Activated CD8-positive, alpha-beta memory T cell treated with anti-CD3 and anti-CD28 coated beads for 48 hours (primary cell): ENCODE results near the gene PNCK.

ENCODE experiments used
- DNase-seq, 3 experiments: peaks; one replicate each; pipeline ENCODE4 v3.0.0-alpha.2; 2020; ENCODE audit warnings: low read depth in 2 of 3, low spot score in 2 of 3

PNCK gene

DNA sequence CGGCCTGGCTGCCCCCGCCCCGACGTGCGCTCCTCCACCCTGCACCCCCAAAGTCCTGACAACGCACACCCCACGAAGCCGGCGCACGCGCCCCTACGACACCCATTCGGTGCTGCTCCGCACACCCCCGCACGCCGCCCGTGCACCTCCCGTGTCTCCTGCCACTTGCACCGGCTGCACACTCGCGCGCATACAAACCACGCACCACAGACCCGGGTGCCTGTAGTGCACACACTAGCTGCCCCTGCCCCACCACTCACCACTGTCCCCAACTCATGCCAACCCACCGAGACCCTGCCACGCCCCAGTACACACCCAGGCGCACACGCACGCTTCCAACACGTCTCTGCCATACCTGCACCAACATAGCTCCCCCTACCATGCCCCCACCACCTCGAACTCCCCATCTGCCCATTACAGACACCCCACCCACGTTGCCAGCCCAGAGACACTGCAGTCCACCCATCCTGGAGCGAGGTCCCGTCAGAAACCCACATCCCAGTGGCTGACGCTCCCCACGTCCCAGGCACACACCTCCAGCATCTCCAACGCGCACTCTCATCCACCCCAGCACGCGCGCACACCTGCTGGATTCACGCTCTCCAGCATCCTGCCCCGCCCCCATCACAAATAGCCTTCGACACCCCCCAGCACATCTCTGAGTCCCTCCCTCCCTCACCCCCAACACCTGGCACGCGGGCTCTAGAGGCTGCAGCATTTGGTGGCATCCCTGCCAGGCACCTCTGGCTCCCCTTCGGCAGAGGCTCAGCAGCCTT, 30.8 kb downstream of the PNCK start:
- no peak for DNase-seq

DNA sequence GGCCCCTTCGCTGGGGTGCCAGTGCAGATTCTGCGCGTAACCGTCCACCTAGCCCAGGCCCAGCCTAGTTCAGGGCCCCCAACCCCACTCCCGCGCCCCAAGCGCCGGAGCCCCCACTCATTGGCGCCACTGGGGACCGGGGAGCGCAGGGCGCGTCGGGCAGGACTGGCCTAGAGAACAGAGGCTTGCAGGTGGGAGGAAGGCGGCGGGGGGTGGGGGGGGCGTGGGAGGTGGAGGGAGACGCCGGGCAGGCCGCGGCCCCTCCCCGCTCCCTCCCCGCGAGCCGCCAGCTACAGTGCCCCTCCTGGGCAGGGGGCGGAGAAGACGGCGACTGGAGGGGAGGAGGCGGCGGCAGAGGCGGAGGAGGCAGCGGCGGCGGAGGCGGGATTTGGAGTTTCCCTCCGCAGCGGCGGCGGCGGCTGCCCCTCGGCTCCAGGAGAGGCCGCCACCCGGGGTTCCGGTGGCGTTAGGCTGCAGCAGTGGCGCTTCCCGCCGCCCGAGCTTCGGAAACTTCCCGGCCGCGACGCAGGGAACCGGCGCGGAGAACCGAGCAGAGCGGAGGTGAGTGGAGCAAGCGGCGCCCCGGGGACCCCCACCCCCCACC, 31.5 kb downstream of the PNCK start:
- DNase-seq: no peak

DNA sequence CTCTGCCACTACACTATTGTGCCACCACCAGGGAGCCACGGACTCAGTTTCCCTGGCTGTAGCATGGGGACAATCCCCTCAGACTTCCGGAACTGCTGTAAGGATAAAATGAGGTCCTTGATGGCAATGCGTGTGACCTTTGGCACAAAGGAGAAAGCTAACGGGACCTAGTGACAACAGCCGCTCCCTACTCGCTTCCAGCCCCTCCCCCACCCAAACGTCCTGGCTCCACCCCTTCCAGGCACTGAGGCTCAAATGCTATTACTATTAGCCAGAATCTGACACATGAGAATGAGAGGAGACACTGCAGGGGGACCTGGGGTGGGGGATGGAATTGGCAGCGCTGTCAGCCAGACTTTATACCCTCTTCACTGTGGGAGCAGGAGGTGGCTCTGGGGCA, 32.0 kb downstream of the PNCK start:
- DNase-seq: no peak

DNA sequence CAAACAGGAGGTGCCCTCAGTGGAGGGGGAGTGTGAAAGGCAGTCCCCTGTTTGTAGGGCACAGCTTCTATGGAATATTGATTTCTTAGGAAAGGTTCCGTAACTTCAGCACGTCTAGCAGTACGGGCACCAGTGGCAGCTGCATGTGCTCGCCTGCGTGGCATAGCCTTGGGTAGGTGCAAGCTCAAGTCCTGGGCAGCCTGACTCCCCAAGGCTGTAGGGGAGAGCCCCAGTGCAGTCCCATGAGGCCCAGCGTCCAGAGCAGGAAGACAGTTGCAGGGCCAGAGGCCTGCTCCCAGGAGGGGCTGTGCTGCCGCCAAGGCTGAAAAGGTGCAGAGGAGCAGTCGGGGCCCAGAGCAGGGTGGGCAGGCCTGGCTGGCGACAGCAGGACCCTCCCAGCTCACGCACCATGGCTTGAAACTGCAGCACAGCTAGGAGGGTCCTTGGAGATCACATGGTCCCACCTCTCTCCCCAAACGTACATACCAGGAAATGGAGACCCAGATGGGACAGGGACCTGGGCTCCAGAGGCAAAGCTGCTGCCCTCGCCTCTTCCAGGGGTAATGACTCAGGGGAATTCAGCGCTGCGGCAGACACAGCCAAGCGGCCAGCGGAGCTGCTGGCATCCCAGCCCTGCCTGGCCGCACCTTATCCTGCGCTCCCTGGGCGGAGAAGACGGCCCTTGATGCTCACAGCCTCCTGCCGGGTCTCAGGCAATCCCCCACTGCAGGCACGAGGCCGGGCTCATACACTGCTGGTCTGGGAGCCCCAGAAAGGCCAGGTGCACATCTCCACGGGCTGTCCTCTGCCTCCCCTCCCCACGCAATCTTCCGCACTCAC, 32.7 kb downstream of the PNCK start:
- DNase-seq: no peak

DNA sequence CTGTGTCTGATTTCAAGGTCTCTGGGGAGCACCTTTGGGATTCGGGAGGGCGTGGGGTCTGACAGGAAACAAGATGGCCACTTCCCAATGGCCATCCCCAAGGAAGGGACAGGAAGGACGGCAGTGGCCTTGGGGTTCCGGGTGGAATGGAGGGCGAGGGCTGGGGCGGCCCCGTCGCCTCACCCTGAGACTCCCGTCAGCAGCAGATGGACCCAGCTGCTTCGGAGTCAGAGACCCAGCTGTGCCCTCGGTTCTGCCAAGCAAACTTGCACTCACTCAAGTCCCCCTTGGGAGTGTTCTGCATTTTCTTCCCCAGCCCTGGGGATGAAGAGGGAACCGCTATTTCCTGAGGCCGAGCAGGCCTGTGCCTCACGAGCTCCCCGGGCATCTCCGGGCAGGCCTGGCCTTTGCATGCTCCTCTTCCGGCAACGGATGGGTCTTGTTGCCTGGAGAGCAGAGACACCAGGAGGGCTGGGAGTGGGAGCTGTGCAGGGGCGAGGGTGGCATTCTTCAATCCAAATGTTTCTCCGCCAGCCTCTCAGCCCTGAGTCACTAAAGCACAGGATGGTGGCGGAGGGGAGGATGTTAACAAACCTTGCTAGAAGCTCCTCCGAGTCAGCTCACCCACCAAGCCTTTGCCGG, 33.4 kb downstream of the PNCK start:
- DNase-seq: no peak

DNA sequence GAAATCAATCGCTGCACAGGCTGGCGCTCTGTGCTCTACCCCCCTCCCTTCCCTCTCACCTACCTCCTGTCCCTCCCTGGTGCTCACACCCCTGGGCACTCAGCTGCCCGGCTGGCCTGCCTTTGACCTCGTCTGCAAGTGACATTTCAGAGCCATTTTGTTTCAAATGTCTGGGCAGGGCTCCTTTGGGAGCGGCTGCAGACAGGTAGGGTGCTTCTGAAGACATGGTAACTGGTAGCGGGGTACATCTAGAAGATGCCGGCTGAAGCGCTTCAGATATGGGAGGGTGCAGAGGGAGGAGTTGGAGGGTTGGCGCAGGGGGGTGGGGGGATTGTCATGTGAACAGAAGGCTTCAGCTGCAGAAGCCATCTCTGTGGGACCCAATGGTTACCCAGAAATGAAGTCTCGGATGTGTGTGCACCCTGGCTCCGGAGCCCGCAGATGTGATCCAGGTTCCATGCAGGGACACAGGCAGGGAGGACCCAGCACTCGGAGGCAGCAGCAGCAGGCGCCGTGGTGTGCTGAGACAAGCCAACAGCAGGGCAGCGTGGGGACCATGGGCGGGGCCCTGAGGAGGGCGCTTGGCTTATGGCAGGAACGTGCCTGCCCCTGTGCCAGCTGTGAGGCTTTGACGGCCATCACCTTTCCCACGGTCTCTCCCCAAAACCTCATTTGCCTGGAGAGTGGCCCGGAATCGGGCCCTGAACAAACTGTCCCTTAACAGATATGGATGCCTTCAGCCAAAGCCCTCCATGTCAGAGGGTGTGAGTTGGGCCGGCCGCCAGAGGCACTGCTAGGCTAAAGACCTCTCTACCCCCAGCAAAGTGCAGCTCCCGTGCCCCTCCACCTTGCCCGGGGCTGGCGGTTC, 34.2 kb downstream of the PNCK start:
- no peak for DNase-seq

DNA sequence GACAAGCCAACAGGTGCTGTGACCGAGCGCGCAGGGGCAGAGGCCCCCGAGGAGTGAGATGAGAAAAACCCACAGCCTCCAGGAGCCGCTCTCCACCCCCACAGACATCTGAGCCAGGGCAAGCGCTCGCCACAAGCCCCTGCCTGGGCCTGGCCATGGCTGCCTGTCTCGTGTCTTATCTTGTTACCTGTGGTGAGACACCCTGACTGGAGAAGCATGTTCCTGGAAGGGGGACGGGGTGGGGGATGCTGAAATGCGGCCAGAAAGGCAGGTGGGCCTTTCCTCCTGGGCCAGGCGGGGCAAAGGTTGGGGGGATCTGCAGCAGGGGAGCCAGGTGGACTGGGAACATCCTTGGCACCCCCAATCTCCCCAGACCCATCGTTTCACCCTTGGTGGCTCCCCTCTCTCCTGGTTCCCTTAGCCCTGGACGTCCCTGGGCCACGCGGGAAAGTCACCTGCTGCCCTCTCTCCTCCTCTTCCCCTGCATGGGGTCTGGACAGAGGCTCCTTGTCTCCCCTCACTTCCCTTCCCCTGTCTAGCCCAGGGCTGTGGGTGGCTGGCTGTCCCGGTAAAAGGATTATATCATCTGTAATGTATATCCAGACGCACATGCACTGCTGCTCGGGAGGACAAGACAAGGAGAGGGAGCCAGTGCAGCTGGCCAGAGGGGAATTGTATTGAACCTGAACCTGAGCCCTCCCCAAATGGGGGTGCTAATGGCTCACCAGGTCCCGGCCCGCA, 35.0 kb downstream of the PNCK start:
- DNase-seq: no peak

DNA sequence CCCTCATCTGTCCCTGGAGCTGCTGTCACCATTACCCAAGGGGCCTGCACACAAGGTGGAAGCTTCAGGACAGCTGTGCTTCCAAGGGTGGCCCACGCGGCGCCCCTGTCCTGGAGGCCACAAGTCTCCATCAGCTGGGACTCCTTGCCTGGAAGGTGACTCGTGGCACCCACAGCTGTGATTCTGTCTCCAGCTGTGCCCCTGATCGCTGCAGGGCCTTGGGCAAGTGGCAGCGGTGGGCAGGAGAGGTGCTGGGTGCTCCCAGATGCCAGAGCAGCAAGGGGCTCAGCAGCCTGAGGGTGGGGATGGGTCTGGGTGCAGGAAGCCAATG, 35.6 kb downstream of the PNCK start:
- DNase-seq: no peak

DNA sequence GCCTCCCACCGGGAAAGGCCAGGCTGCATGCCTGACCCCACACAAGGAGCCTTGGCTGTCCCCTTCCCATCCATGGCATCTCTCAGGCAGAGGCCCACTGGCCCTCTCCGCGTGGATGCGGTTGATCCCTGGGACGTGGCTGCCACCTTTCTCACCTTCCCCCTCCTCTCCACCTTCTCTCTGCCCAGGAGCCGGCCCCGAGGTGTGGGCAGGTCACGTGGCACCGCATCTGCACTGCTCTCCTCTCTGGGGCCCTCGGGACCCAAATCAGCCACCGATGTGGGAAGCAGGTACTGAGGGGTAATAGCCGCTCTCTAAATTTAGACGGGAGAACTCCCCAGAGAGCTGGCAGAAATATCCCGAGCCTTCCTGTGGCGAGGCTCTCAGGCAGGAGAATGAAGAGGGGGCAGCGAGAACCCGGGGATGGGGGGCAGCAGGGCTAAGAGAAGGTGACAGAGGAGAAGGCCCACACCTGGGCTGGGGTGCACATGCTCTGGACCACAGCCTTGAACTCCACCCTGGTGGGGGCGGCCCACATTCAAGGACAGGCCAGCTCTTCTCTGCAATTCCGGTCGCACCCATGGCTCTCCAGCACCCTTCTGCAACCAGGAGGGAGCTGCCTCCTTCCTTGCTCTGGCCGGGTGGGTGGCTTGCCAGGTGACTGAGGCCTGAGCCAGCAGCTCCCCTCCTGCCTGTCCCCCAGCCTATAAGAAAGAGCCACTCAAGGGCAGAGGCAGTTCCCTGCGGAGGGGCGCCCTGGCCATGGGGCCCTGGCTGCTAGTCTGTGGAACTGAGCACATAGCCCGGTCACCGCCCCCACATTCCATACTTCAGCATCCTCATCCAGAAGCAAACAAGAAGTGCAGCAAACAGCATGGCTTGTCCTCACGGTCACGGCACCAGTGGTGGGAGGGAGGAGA, 36.2 kb downstream of the PNCK start:
- DNase-seq: no peak

DNA sequence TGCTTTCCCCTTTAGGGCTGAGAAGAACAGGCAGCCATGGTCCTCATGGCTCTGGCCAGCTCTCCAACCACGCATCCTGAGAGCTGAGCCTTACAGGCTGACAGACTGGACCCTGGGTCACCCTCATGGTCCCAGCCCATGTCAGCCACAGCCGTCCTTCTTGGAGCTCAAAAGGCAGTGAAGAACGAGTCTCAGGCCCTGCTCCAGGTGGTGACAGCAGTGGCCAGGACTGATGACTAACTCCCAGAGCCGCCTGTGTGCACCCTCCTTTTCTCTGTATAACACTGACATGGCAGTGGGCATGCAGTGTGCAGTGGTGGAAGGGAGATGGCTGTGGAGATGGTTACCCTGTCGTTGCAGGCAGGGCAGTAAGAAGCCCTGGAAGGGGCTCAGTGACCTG, 36.9 kb downstream of the PNCK start:
- no peak for DNase-seq

DNA sequence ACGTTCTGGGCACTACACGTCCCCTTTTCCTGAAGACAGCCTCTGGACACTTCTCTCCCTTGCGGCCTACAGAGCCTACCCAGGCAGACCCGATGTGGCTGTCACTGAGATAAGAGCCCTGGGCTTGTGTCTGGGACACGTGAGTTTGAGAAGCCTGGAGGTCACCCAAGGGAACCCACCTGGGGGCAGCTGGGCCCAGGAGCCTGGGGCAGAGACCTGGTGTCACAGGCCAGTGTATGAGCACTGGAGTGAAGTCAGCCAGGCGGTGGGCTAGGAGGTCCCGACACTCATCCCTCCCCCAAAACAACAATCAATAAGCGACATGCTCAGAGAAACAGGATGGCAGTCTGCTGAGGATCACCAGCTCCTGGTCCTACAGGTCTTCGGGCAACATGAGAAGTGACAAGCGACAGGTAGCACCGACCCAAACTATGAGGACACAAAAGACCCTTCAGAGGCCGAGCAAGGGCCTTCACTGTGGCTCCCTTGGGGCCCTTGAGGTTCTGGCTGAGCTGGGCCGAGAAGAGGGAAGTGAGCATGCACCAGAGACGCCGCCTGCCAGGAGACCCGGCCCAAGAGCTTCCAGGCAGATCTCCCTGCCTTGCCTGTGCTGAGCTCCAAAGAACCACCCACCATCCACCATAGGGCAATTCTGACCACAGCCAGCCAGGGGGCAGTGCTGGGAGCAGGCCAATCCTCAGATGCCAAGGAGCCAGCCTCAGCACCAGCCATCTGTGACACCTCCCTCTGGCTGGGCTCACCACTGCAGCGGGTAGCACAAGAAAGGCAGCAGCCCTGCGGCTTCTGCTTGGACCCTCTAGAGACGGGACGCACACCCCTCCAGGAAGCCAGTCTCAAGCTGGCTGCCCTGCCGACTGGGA, 37.6 kb downstream of the PNCK start:
- no peak for DNase-seq

DNA sequence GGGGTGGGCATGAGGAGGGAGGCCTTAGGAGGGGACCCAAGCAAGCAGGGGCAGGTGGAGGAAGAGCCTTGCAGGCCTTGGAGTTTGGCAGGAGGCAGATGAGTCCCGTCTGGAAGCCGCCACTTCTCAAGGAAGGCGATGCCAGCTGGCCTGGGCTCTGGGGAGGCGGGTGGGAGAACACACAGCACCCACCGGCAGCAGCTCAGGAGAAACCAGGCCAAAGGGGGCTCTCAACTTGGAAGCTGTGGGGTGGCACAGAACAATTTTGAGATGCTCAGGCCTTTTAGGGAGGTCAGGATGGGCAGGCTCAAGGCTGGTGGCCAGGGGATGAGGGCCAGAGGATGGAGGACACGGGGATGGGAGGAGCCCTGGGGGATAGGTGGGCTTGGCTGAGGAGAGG, 38.2 kb downstream of the PNCK start:
- no peak for DNase-seq

DNA sequence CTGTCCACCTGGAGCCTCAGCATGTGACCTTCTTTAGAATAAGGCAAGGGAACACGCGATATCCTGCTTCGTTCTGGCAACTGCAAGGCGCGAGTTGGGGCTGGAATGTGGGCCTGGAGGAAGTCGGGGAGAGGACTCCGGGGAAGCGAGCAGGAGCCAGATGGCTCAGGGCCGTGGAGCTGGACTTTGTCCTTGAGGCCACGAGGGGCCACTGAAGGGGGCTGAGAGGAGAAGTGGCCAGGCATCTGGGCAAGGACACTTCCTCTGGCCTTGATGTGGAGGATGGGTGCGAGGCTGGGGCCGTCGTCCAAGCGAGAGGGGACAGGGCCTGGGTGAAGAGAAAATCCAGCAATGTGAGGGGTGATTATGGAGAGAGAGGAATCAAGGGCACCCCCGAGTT, 38.8 kb downstream of the PNCK start:
- no peak for DNase-seq

DNA sequence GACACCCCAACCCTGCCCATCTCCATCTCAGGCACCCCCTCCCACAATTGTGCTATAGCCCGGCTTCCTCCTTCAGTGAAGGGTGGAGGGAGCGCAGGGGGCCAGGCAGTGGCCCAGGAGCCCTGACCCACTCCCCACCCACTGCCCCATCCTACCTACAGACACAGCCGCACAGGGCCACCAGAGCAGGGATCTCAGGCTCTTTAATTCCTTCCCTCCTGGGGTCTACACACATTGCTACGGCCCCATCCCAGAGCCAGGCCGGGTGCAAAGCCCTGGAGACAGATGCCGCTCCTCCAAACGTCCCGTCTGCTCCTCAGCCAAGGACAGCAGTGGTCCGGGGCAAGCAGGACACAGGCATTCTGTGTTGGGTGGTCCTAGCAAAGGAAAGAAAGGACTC, 39.4 kb downstream of the PNCK start:
- DNase-seq: no peak

DNA sequence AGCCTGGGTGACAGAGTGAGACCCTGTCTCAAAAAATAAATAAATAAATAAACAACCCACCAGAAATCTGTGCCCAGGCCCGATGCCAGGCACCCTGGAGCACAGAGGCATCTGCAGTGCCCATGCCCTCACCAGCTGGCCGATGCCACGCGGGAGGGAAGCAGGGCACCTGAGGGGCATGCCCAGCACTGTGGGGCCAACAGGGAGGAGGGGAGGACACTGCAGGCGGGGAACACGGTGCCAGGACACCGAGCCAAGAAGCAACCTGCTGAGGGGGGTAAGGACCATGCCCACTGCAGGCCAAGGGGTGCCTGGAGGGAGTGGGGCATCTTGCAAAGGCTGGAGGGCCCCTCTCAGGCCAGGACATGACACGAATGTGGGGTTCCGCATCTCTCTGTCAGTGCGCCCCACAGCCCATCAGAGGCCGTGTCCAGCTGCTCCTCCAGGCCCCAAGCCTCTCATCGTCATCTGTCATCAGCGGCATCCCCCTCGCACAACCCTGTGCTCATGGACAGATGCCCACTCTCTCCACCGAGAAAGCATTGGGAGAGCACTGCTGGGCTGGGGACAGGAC, 39.9 kb downstream of the PNCK start:
- DNase-seq: no peak

DNA sequence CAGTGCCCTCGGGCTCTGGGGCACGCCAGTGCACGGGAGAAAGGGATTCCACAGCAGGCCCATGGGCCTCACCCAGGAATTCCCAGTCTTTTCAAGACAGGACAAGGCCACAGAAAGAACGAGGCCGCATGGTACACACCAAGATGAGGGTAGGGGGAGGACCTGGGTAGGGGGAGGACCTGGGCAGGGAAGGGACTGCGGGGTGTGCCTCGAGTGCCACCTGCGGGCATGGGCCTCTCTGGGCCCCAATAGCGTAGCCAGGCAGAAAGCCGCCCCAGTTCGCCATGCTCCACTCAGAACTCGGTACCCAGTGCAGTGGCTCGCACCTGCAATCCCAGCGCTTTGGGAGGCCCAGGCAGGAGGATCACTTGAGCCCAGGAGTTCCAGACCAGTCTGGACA, 40.6 kb downstream of the PNCK start:
- no peak for DNase-seq

DNA sequence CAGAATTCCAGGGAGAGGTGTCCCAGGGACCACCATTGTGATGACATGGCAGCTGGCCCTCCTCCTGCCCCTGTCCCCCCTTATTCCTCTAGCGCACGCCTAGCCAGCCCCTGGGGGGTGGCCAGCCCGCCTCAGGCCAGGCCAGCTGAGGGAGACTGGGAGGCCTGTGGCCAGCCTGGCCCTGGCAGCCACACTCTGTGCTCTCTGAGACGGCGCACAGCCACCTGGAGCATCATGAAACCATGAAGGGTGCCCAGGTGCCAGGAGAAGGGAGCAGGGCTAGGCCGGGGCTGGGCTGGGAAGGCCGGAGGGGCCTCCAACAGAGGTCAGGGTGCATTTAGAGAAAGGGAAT, 41.0 kb downstream of the PNCK start:
- DNase-seq: no peak
